Endodermal cell (in vitro differentiated cells): ENCODE results near the gene CLCNKA. TPM values are rescaled to one million over a fixed set of nuclear protein-coding genes. Genes with fewer than 3 reads are reported as not detected.
"Not testable (repeated sequence)": the region's sequence is repeated elsewhere in the genome, so short reads cannot be mapped to it uniquely, and the experiment has no call there.

ENCODE experiments used
- DNase-seq: peaks from one replicate; pipeline ENCODE4 v3.0.0-alpha.2; 2017
- H3K27ac ChIP-seq: 2 replicates; pipeline ENCODE4 v1.5.1; 2013; ENCODE audit warnings: mild to moderate bottlenecking, low read depth, low read length, moderate library complexity
- H3K27me3 ChIP-seq: 2 replicates; pipeline ENCODE4 v1.6.1; 2013; ENCODE audit warnings: mild to moderate bottlenecking, low read length, moderate library complexity; ENCODE audit not compliant: insufficient read depth, control insufficient read depth, poor library complexity, severe bottlenecking
- H3K36me3 ChIP-seq: 2 replicates; pipeline ENCODE4 v1.7.0; 2013; ENCODE audit warnings: mild to moderate bottlenecking, low read length, moderate library complexity; ENCODE audit not compliant: control insufficient read depth, insufficient read depth
- H3K4me1 ChIP-seq: one replicate; pipeline ENCODE4 v1.7.0; 2013; ENCODE audit warnings: low read length; ENCODE audit not compliant: control insufficient read depth, insufficient read depth
- H3K4me3 ChIP-seq: 2 replicates; pipeline ENCODE4 v1.5.1; 2013; ENCODE audit warnings: mild to moderate bottlenecking, low read length, moderate library complexity
- H3K9ac ChIP-seq: 2 replicates; pipeline ENCODE4 v1.6.1; 2013; ENCODE audit warnings: mild to moderate bottlenecking, low read length, moderate library complexity; ENCODE audit not compliant: poor library complexity, severe bottlenecking; ENCODE audit errors: extremely low read depth
- H3K9me3 ChIP-seq: 2 replicates; pipeline ENCODE4 v1.6.1; 2013; ENCODE audit warnings: mild to moderate bottlenecking, low read length, moderate library complexity; ENCODE audit not compliant: control insufficient read depth
- H3K27ac Mint-ChIP-seq: 2 replicates; pipeline ENCODE4 v1.8.0; 2020; ENCODE audit warnings: mixed read lengths
- H3K27me3 Mint-ChIP-seq: 2 replicates; pipeline ENCODE4 v1.8.0; 2021; ENCODE audit warnings: mild to moderate bottlenecking, mixed read lengths; ENCODE audit not compliant: insufficient read depth
- H3K36me3 Mint-ChIP-seq: 2 replicates; pipeline ENCODE4 v1.8.0; 2020; ENCODE audit warnings: low read depth, mixed read lengths
- H3K4me1 Mint-ChIP-seq: 2 replicates; pipeline ENCODE4 v1.8.0; 2020; ENCODE audit warnings: mixed read lengths
- H3K4me3 Mint-ChIP-seq: 2 replicates; pipeline ENCODE4 v1.8.0; 2020; ENCODE audit warnings: mild to moderate bottlenecking, moderate library complexity, mixed read lengths
- H3K9me3 Mint-ChIP-seq: 2 replicates; pipeline ENCODE4 v1.8.0; 2020; ENCODE audit warnings: mild to moderate bottlenecking, mixed read lengths
- CTCF ChIP-seq: fragments of 200-600 bp; sonication (generic); conservative IDR thresholded peaks from 2 replicates; pipeline ENCODE4 v1.5.0; 2021; ENCODE audit warnings: antibody characterized with exemption, mild to moderate bottlenecking
- WGBS, 2 experiments: methylation state at CpG; one replicate each; pipeline versions ENCODE4 v1.1.5 to v1.1.7; 2013; ENCODE audit warnings: missing lambda C conversion rate in 2 of 2, mixed read lengths in 1 of 2; ENCODE audit not compliant: insufficient coverage in 1 of 2, insufficient read length in 1 of 2; 5-methylcytosine and 5-hydroxymethylcytosine counted together
- total RNA-seq, 2 donors: library from RNA; stranded (reverse); fragmentation: NEBNext Ultra II Directional in 1 of 2; extraction: Animal tissue kit (Norgen Biotek cat#: 25700) in 1 of 2; gene quantifications; 2 replicates in 1 of 2; 3 replicates in 1 of 2; pipeline ENCODE4 v1.2.1, GENCODE V29; 2021

Gene CLCNKA
- total RNA-seq, 2 donors from 2014 or later = 3.2 to 3.5 TPM

GRCh38 chr1:16038620-16038912, 16.7 kb downstream of the CLCNKA start:
- peaks cover 15% of the 10 kb centered on the region for H3K27me3 Mint-ChIP-seq
- no peaks in the 10 kb centered on the region for H3K4me1 ChIP-seq
- TF ChIP-seq CTCF = no peak
- no peaks in the 10 kb centered on the region for H3K27me3 ChIP-seq
- no peaks in the 10 kb centered on the region for H3K9me3 Mint-ChIP-seq
- no peaks in the 10 kb centered on the region for H3K9me3 ChIP-seq
- H3K27ac ChIP-seq = no peak overlapping the region
- no peaks in the 10 kb centered on the region for H3K36me3 Mint-ChIP-seq
- no peaks in the 10 kb centered on the region for H3K4me1 Mint-ChIP-seq
- no peak overlapping the region for H3K27ac Mint-ChIP-seq
- 83% methylated on average over 2 to 4 of the region's 4 CpGs for WGBS, 2 experiments
- H3K9ac ChIP-seq = no peak overlapping the region
- no peak for DNase-seq
- H3K4me3 Mint-ChIP-seq = no peak overlapping the region
- H3K36me3 ChIP-seq = no peaks in the 10 kb centered on the region
- H3K4me3 ChIP-seq = no peak overlapping the region

- not testable (repeated sequence) for H3K27ac Mint-ChIP-seq, H3K4me3 Mint-ChIP-seq, DNase-seq, H3K27ac ChIP-seq, H3K36me3 Mint-ChIP-seq, H3K9ac ChIP-seq, H3K36me3 ChIP-seq, H3K9me3 ChIP-seq, H3K4me1 ChIP-seq, H3K27me3 ChIP-seq, H3K4me3 ChIP-seq, H3K9me3 Mint-ChIP-seq, H3K4me1 Mint-ChIP-seq
- WGBS, 2 experiments = 90 to 98% methylated on average over 6 to 8 of the region's 8 CpGs
- peaks cover 15% of the 10 kb centered on the region for H3K27me3 Mint-ChIP-seq
Observed at GRCh38 chr1:16039871-16040270, 18.0 kb downstream of the CLCNKA start.

- no peak overlapping the region for H3K9ac ChIP-seq
- no peaks in the 10 kb centered on the region for H3K4me1 Mint-ChIP-seq
- no peaks in the 10 kb centered on the region for H3K36me3 Mint-ChIP-seq
- no peaks in the 10 kb centered on the region for H3K9me3 Mint-ChIP-seq
- no peaks in the 10 kb centered on the region for H3K9me3 ChIP-seq
- no peak overlapping the region for H3K27ac ChIP-seq
- 83 to 90% methylated on average over 6 to 8 of the region's 8 CpGs for WGBS, 2 experiments
- no peaks in the 10 kb centered on the region for H3K4me1 ChIP-seq
- H3K4me3 Mint-ChIP-seq = no peak overlapping the region
- no peaks in the 10 kb centered on the region for H3K36me3 ChIP-seq
- peaks cover 16% of the 10 kb centered on the region for H3K27me3 Mint-ChIP-seq
- no peak overlapping the region for H3K27ac Mint-ChIP-seq
- no peak overlapping the region for H3K4me3 ChIP-seq
- no peak for DNase-seq
- no peaks in the 10 kb centered on the region for H3K27me3 ChIP-seq
- no peak for TF ChIP-seq CTCF
Observed at GRCh38 chr1:16041200-16041599, 19.4 kb downstream of the CLCNKA start.

GRCh38 chr1:16042096-16042495, 20.3 kb downstream of the CLCNKA start:
- Histone ChIP-seq H3K4me3 (no peak overlapping the region), H3K4me1 (no peaks in the 10 kb centered on the region), H3K9me3 (no peaks in the 10 kb centered on the region), H3K27me3 (no peaks in the 10 kb centered on the region), H3K9ac (no peak overlapping the region), H3K27ac (no peak overlapping the region), H3K36me3 (no peaks in the 10 kb centered on the region)
- no peak for TF ChIP-seq CTCF
- WGBS, 2 experiments = 90 to 93% methylated on average over 5 to 9 of the region's 9 CpGs
- H3K9me3 Mint-ChIP-seq = no peaks in the 10 kb centered on the region
- peaks cover 23% of the 10 kb centered on the region for H3K27me3 Mint-ChIP-seq
- no peaks in the 10 kb centered on the region for H3K4me1 Mint-ChIP-seq
- H3K36me3 Mint-ChIP-seq = no peaks in the 10 kb centered on the region
- no peak overlapping the region for H3K27ac Mint-ChIP-seq
- H3K4me3 Mint-ChIP-seq = no peak overlapping the region
- DNase-seq = no peak

GRCh38 chr1:16042654-16043053, 20.8 kb downstream of the CLCNKA start:
- H3K9me3 Mint-ChIP-seq, H3K9ac ChIP-seq, H3K4me3 Mint-ChIP-seq, H3K36me3 Mint-ChIP-seq, H3K4me3 ChIP-seq, H3K9me3 ChIP-seq, DNase-seq, H3K36me3 ChIP-seq, H3K4me1 ChIP-seq, H3K27me3 ChIP-seq, H3K4me1 Mint-ChIP-seq, H3K27ac ChIP-seq, H3K27ac Mint-ChIP-seq: not testable (repeated sequence)
- WGBS, 2 experiments = 90 to 96% methylated on average over 4 to 9 of the region's 9 CpGs
- H3K27me3 Mint-ChIP-seq = peaks cover 26% of the 10 kb centered on the region
